Peyer's patch (tissue), 4 donors: ENCODE measurements around the gene TRA2A. TPM values are rescaled to one million over a fixed set of nuclear protein-coding genes. Genes with fewer than 3 reads are reported as not detected.
"Not testable (repeated sequence)": the region's sequence is repeated elsewhere in the genome, so short reads cannot be mapped to it uniquely, and the experiment has no call there.

ENCODE experiments used
- DNase-seq, 3 donors: peaks; one replicate each; pipeline ENCODE4 v3.0.0-alpha.2; 2017 to 2019
- H3K27ac ChIP-seq, 4 donors: fragments of 200-600 bp; sonication (generic); one replicate each; pipeline ENCODE4 v1.5.1; 2016 to 2019
- H3K27me3 ChIP-seq, 2 donors: fragments of 200-600 bp; sonication (generic); one replicate each; pipeline ENCODE4 v1.5.1; 2019
- H3K36me3 ChIP-seq, 3 donors: fragments of 200-600 bp; sonication (generic); one replicate each; pipeline ENCODE4 v1.5.1; 2016 to 2019
- H3K4me1 ChIP-seq, 4 donors: fragments of 200-600 bp; sonication (generic); one replicate each; pipeline ENCODE4 v1.5.1; 2016 to 2019
- H3K4me3 ChIP-seq, 4 donors: fragments of 200-600 bp; sonication (generic); 1 replicate in 3 of 4; 2 replicates in 1 of 4; pipeline ENCODE4 v1.5.1; 2016 to 2019; ENCODE audit warnings: mild to moderate bottlenecking in 1 of 4
- H3K9me3 ChIP-seq, 4 donors: fragments of 200-600 bp; sonication (generic); one replicate each; pipeline ENCODE4 v1.5.1; 2016 to 2019; ENCODE audit warnings: mild to moderate bottlenecking in 1 of 4
- POLR2A ChIP-seq, 2 donors: fragments of 450-650 bp; IDR thresholded peaks; one replicate each; pipeline ENCODE4 v1.5.1; 2017; ENCODE audit warnings: antibody characterized with exemption in 2 of 2, mild to moderate bottlenecking in 2 of 2, moderate library complexity in 2 of 2
- total RNA-seq, 4 donors: library from RNA; depleted of rRNA; stranded (reverse); fragments of >200 nt; gene quantifications; one replicate each; pipeline ENCODE4 v1.1.0, GENCODE V29; 2016
- TF ChIP-seq, protein P1 (sequence below), 6 experiments: fragments of 450-650 bp in 4 of 6; fragments of 200-600 bp in 2 of 6; sonication (generic) in 1 of 6; IDR thresholded peaks; one replicate each; pipeline ENCODE4 v1.5.1; 2017 to 2019; ENCODE audit warnings: antibody characterized with exemption in 6 of 6, mild to moderate bottlenecking in 3 of 6, moderate library complexity in 1 of 6

Gene TRA2A
- total RNA-seq, 4 donors from 2014 or later, result 30.5 to 108 (median 56.4) TPM

DNA sequence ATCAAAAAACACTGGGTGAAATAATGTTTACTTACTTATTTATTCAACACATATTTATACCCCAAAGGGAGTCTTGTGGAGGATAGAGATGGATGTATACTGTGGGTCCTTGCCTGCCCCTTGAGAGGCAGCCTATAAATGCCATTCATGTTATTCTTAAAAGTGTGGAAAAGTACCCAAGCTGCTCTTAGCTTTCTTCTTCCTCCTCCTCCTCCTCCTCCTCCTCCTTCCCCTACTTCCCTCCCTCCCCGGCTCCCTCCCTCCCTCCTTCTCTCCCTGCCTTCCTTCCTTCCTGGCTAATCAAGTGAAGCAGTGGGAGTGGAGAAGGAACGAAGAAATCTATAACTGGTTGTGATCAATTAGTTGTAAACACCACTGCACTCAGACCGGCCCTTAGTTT lies 40.3 kb downstream of the TRA2A start:
- H3K36me3 ChIP-seq, result no peaks in the 10 kb centered on the region
- no peaks in the 10 kb centered on the region for H3K27me3 ChIP-seq
- TF ChIP-seq POLR2A (IDR thresholded peaks at IDR 0.05), result no peak
- TF ChIP-seq, protein P1, sequence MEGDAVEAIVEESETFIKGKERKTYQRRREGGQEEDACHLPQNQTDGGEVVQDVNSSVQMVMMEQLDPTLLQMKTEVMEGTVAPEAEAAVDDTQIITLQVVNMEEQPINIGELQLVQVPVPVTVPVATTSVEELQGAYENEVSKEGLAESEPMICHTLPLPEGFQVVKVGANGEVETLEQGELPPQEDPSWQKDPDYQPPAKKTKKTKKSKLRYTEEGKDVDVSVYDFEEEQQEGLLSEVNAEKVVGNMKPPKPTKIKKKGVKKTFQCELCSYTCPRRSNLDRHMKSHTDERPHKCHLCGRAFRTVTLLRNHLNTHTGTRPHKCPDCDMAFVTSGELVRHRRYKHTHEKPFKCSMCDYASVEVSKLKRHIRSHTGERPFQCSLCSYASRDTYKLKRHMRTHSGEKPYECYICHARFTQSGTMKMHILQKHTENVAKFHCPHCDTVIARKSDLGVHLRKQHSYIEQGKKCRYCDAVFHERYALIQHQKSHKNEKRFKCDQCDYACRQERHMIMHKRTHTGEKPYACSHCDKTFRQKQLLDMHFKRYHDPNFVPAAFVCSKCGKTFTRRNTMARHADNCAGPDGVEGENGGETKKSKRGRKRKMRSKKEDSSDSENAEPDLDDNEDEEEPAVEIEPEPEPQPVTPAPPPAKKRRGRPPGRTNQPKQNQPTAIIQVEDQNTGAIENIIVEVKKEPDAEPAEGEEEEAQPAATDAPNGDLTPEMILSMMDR (IDR thresholded peaks at IDR 0.05), result no peak
- no peak overlapping the region for H3K27ac ChIP-seq
- no peak overlapping the region for H3K4me3 ChIP-seq
- H3K9me3 ChIP-seq, result no peaks in the 10 kb centered on the region
- H3K4me1 ChIP-seq, result no peaks in the 10 kb centered on the region
- DNase-seq, result no peak

DNA sequence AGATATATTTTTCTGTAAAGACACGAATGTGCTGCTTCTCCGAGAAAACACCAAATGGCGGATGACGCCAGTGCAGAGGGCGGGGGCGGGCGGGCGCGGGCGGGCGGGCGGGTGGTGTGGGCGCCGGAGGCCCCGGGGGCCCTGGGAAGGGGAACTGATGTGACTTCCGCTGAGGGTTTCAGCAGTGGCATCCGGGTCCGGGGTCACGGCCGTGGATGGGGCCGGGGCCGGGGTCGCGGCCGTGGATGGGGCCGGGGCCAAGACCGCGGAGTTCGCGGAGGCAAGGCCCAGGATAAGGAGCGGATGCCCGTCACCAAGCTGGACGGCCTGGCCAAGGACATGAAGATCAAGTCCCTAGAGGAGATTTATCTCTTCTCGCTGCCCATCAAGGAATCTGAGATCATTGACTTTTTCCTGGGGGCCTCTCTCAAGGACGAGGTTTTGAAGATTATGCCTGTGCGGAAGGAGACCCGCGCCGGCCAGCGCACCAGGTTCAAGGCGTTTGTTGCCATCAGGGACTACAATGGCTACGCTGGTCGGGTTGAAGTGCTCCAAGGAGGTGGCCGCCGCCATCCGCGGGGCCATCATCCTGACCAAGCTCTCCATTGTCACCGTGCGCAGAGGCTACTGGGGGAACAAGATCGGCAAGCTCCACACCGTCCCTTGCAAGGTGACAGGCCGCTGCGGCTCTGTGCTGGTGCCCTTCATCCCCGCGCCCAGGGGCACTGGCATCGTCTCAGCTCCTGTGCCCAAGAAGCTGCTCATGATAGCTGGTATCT lies 41.2 kb downstream of the TRA2A start:
- Histone ChIP-seq H3K27ac (peak overlapping the region in 3 of 4 donors; percentile 7 to 68 (median 30)), H3K4me1 (no peaks in the 10 kb centered on the region), H3K9me3 (no peaks in the 10 kb centered on the region), H3K36me3 (no peaks in the 10 kb centered on the region), H3K4me3 (peak overlapping the region; percentile 55 to 57 (median 56)), H3K27me3 (no peaks in the 10 kb centered on the region)
- TF ChIP-seq POLR2A (IDR thresholded peaks at IDR 0.05), result no peak
- TF ChIP-seq, protein P1 (IDR thresholded peaks at IDR 0.05), result no peak
- DNase-seq, result peak; percentile 54 to 69 (median 61)

DNA sequence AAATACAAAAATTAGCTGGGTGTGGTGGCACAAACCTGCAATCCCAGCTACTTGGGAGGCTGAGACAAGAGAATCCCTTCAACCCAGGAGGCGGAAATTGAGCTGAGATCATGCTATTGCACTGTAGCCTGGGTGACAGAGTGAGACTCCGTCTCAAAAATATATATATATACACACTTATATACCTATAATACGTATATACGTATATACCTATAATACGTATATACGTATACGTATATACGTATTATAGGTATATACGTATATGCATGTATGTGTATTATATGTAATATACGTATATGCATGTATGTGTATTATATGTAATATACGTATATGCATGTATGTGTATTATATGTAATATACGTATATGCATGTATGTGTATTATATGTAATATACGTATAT lies 43.1 kb downstream of the TRA2A start:
- not testable (repeated sequence) for DNase-seq, H3K27me3 ChIP-seq, H3K27ac ChIP-seq, H3K4me3 ChIP-seq, H3K4me1 ChIP-seq, H3K9me3 ChIP-seq, H3K36me3 ChIP-seq

DNA sequence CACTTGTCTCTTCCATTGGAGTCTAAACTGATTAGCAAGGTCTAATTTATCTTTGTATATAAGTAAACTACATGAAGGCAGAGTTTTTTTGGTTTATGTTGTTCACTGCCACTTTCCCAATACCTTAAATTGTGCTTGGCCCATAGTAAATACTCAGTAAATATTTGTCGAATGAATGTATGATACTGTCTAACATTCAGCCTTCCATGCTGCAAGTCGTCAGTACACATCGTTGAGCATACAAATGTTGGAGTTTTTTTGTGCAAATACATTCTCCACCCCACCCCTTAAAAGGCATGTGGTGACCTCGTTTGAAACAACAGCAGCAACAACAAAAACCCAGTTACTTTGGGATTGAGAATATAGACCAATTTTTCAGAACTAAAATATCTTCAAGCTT lies 44.1 kb downstream of the TRA2A start:
- DNase-seq, result no peak
- H3K27me3 ChIP-seq, result no peaks in the 10 kb centered on the region
- TF ChIP-seq POLR2A (IDR thresholded peaks at IDR 0.05), result no peak
- TF ChIP-seq, protein P1 (IDR thresholded peaks at IDR 0.05), result no peak
- no peaks in the 10 kb centered on the region for H3K36me3 ChIP-seq
- H3K9me3 ChIP-seq, result no peaks in the 10 kb centered on the region
- no peak overlapping the region for H3K4me3 ChIP-seq
- no peak overlapping the region for H3K27ac ChIP-seq
- no peaks in the 10 kb centered on the region for H3K4me1 ChIP-seq

DNA sequence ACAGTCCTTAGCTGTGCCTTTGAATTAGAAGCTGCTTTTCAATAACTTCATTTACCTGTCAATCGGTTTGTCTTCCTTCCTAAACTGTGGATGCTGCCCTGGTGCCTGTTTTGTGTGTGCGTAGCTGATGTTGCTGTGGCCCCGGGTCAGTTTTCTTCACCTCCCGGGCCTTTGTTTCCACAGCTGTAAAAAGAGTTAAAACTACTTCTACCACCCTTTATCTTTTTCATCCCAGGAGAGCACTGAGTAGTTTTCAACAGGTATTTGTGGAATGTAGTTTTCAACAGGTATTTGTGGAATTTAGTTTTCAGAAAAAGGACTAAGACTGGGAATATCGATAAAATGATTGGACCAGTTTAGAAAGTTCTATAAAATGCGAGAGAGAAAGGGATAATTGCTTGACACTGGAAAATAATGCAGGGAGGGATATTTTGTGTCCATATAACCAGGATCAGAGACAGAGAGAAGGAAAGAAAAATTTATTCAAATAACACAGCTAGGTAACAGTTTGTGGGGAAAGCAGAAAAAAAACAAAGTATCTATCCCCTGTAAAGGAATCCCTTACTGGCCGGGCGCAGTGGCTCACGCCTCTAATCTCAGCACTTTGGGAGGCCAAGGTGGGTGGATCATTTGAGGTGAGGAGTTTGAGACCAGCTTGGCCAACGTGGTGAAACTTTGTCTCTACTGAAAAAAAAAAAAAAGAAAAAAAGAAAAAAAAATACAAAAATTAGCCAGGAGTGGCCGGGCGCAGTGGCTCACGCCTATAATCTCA lies 45.6 kb downstream of the TRA2A start:
- no peaks in the 10 kb centered on the region for H3K4me1 ChIP-seq
- no peak for DNase-seq
- H3K27ac ChIP-seq, result no peak overlapping the region
- H3K4me3 ChIP-seq, result no peak overlapping the region
- no peaks in the 10 kb centered on the region for H3K9me3 ChIP-seq
- no peaks in the 10 kb centered on the region for H3K27me3 ChIP-seq
- TF ChIP-seq, protein P1 (IDR thresholded peaks at IDR 0.05), result no peak
- TF ChIP-seq POLR2A (IDR thresholded peaks at IDR 0.05), result no peak
- no peaks in the 10 kb centered on the region for H3K36me3 ChIP-seq

DNA sequence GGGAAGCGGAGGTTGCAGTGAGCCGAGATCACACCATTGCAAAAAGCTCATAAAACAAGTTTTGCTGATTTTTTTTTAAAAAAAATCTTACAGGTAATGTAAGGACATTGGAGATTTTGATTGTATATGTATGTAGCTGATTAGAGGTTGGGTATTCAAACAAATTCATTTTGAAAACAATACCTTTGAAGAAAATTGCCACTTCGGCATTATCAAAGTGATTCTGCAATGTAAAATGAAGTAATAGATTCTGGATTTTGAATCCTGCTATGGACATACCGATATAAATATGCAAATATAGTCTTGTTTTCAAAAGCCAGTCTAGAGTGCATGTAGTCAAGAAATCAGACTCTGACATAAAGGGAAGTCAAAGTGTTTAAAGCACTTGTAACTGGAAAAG lies 49.1 kb downstream of the TRA2A start:
- TF ChIP-seq, protein P1 (IDR thresholded peaks at IDR 0.05), result no peak
- TF ChIP-seq POLR2A (IDR thresholded peaks at IDR 0.05), result no peak
- H3K4me3 ChIP-seq, result no peak overlapping the region
- no peak overlapping the region for H3K27ac ChIP-seq
- DNase-seq, result no peak
- H3K36me3 ChIP-seq, result no peaks in the 10 kb centered on the region
- no peaks in the 10 kb centered on the region for H3K4me1 ChIP-seq
- H3K27me3 ChIP-seq, result peaks cover 0 to 12% of the 10 kb centered on the region in 2 donors
- no peaks in the 10 kb centered on the region for H3K9me3 ChIP-seq
